ENCODE measurements around the gene TRIM65.

Gene TRIM65

GRCh38 chr17:75896415-75897159 is at the start of gene TRIM65:
Gene TRIM65 (minus strand): TSS chr17:75896951. CDS start chr17:75896937, 14 bp downstream.
- no peak for DNase-seq

- peak; percentile 97 for DNase-seq
Observed at GRCh38 chr17:75945211-75945610, 48.5 kb upstream of the TRIM65 start.

- no peak for DNase-seq
Observed at GRCh38 chr17:75943491-75943890, 46.7 kb upstream of the TRIM65 start.

- DNase-seq: no peak
Observed at GRCh38 chr17:75942473-75942872, 45.7 kb upstream of the TRIM65 start.

GRCh38 chr17:75941442-75941819 is 44.7 kb upstream of the TRIM65 start:
- DNase-seq: no peak

GRCh38 chr17:75940727-75941441 is 44.1 kb upstream of the TRIM65 start, which contains the start of gene FBF1:
Gene FBF1 (minus strand): TSS chr17:75941042. CDS start chr17:75938149, 2,893 bp downstream.
- DNase-seq: peak; percentile 97

- no peak for DNase-seq
Observed at GRCh38 chr17:75937652-75938051, 40.9 kb upstream of the TRIM65 start.

GRCh38 chr17:75933808-75934207 is 37.1 kb upstream of the TRIM65 start:
- DNase-seq: no peak

- no peak for DNase-seq
Observed at GRCh38 chr17:75932852-75933251, 36.1 kb upstream of the TRIM65 start.

- no peak for DNase-seq
Observed at GRCh38 chr17:75931062-75931461, 34.3 kb upstream of the TRIM65 start.

- DNase-seq: no peak
Observed at GRCh38 chr17:75927286-75927922, 30.7 kb upstream of the TRIM65 start.

GRCh38 chr17:75926456-75926855 is 29.7 kb upstream of the TRIM65 start:
- DNase-seq: no peak

GRCh38 chr17:75925912-75926311 is 29.2 kb upstream of the TRIM65 start:
- no peak for DNase-seq

- no peak for DNase-seq
Observed at GRCh38 chr17:75925103-75925502, 28.4 kb upstream of the TRIM65 start.

GRCh38 chr17:75922963-75923874 is 26.5 kb upstream of the TRIM65 start:
- no peak for DNase-seq

- no peak for DNase-seq
Observed at GRCh38 chr17:75922173-75922961, 25.6 kb upstream of the TRIM65 start.

GRCh38 chr17:75921596-75921995 is 24.8 kb upstream of the TRIM65 start:
- DNase-seq: no peak

- DNase-seq: no peak
Observed at GRCh38 chr17:75920045-75920560, 23.4 kb upstream of the TRIM65 start.

- DNase-seq: no peak
Observed at GRCh38 chr17:75919611-75920010, 22.9 kb upstream of the TRIM65 start.

GRCh38 chr17:75917917-75918445 is 21.2 kb upstream of the TRIM65 start:
- DNase-seq: no peak
